KBM-7 (cell line): ENCODE results near the gene NLGN4Y.

Experiments
- DNase-seq: peaks from one replicate; pipeline ENCODE4 v3.0.0-alpha.2; 2015
- in situ Hi-C: fragments of 300-500 bp; cut with MboI; formaldehyde crosslinking; loops from 2 replicates; pipeline ENCODE4 v1.14.3; 2020; ENCODE audit warnings: low sequenced_read_pairs, low pct_unique_long_range_greater_than_20kb, mixed read lengths

NLGN4Y gene

GRCh38 chrY:14524272-14525231 lies at the start of gene NLGN4Y:
Gene NLGN4Y (plus strand): TSS chrY:14524529. CDS start chrY:14622120, 97,591 bp downstream.
- in situ Hi-C loops: no loop called here
- DNase-seq: peak; percentile 83

DNA sequence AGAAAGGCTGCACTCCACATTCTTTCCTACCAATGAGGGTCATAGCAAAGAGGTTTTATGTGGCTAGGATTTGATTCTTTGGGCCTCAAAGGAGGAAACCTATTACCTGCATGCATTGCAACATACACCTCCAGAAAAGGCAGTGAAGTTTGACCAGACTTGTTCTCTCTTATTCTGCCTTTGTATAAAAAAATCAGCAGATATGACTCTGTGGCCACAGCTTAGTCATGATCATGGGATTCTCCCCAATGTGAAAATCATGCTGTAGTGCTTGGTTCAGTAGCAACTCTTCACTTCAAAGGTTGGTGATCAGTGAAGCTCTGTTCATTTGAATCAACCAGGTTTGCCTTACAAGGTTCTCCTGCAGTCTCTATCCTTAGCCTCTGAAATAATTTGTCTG lies 38.4 kb upstream of the NLGN4Y start:
- in situ Hi-C loops: no loop called here
- DNase-seq: no peak

- in situ Hi-C loops: no loop called here
These were observed 34.1 kb upstream of the NLGN4Y start for GRCh38 chrY:14490226-14490625.

GRCh38 chrY:14498071-14498470 lies 26.3 kb upstream of the NLGN4Y start:
- no peak for DNase-seq
- in situ Hi-C loops: no loop called here

More at GRCh38 chrY:14490226-14490625, 34.1 kb upstream of the NLGN4Y start:
- DNase-seq: no peak

- in situ Hi-C loops: no loop called here
- no peak for DNase-seq
These were observed 19.7 kb upstream of the NLGN4Y start for GRCh38 chrY:14504592-14504991.

DNA sequence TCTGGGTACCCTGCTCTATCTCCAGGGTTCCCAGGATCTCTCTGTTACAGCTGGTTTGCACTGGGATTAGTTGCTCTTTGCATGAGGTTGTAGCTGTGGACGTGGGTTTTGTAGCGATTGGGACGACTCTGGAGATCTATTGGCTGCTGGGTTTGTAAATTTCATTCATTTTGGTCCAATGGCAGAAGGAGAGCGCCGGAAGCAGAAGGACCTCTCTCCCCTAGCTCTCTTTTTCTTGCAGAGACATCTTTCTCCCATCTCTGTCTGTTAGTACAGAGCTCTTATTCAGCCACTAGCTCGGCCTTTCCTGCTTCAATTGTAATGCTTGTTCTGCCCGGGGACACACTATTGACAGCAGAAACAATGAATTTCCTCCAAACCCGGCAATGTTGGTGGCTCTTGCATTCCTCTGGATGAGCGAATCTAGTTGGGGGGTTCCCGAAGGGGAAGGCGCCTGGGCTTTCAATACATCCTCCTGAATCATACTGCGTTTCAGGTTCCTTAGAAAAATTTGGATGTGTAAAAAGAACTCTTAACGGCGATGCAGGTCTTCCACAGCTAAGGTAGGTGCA lies 1.9 kb upstream of the NLGN4Y start:
- in situ Hi-C loops: no loop called here
- DNase-seq: no peak

GRCh38 chrY:14523491-14524271 lies 648 bp upstream of the NLGN4Y start:
- peak; percentile 72 for DNase-seq

GRCh38 chrY:14525315-14525714 lies 986 bp downstream of the NLGN4Y start:
- in situ Hi-C loops: no loop called here
- peak; percentile 57 for DNase-seq

More at GRCh38 chrY:14523491-14524271, 648 bp upstream of the NLGN4Y start:
- in situ Hi-C loops: no loop called here

- in situ Hi-C loops: no loop called here
- DNase-seq: no peak
These were observed 4.0 kb downstream of the NLGN4Y start for GRCh38 chrY:14528361-14528760.

DNA sequence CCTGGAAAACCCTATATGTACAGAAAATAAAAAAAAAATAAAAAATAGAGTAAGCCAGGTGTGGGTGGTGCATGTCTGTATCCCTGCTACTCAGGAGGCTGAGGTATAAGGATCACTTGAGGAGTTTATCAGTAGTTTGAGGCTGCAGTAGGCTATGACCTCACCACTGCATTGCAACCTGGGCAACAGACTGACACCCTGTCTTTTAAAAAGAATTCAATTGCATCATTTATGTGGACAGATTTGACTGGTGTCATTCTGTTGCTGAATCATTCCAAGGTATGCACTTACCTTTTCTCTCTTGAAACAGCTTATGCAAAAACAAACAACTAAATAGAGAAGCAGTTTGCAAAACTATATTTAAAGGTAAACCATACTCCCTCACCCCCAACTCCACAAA lies 12.4 kb downstream of the NLGN4Y start:
- DNase-seq: no peak
- in situ Hi-C loops: no loop called here

GRCh38 chrY:14543506-14543905 lies 19.2 kb downstream of the NLGN4Y start:
- DNase-seq: no peak
- in situ Hi-C loops: no loop called here

GRCh38 chrY:14581294-14581693 lies 57.0 kb downstream of the NLGN4Y start:
- in situ Hi-C loops: no loop called here

DNA sequence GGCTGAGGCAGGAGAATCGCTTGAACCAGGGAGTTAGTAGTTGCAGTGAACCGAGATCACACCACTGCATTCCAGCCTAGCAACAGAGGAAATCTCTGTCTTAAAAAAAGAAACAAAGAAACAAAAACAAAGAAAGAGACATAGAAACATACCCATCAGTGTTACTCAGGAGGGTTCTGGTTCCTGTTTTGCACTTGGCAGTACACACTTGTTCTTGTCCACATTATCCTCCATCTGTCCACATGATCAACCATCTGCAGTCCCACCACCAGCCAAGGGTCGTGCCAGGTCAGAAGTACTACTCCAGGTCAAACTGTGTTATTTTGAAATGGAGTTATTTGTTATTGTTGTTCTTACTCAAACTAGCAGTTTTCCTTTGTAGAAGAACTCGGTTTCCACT lies 62.4 kb downstream of the NLGN4Y start:
- no peak for DNase-seq
- in situ Hi-C loops: no loop called here

More at GRCh38 chrY:14581294-14581693, 57.0 kb downstream of the NLGN4Y start:
- no peak for DNase-seq

GRCh38 chrY:14601372-14601771 lies 77.0 kb downstream of the NLGN4Y start:
- no peak for DNase-seq
- in situ Hi-C loops: no loop called here

DNA sequence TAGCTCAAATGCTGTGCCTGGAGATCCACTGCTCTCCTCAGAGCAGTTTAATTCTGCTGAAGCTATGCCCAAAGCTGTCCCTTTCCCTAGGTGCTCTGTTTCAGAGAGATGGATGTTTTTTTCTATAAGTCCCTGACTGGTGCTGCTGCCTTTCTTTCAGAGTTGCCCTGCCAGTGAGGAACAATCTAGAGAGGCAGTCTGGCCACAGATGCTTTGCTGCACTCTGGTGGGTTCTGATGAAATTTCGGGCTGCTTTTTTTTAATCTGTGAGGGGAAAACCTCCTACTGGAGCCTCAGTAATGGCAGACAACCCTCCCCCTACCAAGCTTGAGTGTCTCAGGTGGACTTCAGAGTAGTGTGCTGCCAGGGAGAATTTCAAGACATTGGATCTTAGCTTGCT lies 93.3 kb downstream of the NLGN4Y start:
- DNase-seq: peak; percentile 27
- in situ Hi-C loops: no loop called here

DNA sequence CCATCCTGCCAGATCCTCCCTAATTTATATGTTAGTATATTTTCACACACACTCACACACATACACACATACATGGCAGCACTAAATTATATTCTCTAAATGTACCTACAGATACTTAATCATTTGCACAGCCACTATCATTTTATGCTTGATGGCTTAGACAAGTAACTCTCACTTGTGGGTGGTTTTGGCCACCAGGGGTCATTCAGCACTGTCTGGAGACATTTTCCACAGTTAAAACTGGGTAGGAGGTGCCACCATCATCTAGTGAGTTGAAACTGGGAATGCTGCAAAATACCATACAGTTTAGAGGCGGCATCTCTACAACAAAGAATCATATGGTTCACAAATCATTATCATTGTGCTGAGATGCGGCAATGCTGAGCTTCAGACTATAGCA lies 94.2 kb downstream of the NLGN4Y start:
- in situ Hi-C loops: no loop called here
- DNase-seq: no peak

GRCh38 chrY:14628208-14628607 lies 103.9 kb downstream of the NLGN4Y start:
- in situ Hi-C loops: no loop called here
- DNase-seq: no peak

- in situ Hi-C loops: no loop called here
- no peak for DNase-seq
These were observed 107.3 kb downstream of the NLGN4Y start for GRCh38 chrY:14631676-14632075.

DNA sequence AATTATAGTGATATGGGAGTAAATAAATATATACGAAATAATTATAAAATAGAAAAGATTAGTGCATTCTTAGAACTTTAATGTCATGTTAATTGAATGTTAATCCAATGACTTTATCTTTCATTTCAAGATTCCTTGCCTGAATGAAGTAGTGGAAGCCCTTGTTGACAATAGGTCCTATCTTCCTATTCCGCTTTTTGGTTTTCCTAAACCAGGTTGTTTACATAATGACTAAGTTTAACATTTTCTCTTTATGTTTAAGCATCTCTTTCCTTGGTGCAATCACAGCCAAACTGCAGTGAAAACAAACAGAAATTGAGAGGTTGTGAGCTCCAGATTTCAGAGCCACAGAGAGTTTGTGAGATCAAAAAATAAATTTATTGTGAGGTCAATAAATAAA lies 109.4 kb downstream of the NLGN4Y start:
- no peak for DNase-seq
- in situ Hi-C loops: no loop called here

- DNase-seq: no peak
- in situ Hi-C loops: no loop called here
These were observed 110.6 kb downstream of the NLGN4Y start for GRCh38 chrY:14634954-14635353.
